ENCODE results near the gene PWWP2B.
A peak's percentile ranks its signal among the peaks of the same experiment; 100 is the strongest.

The PWWP2B gene

GRCh38 chr10:132449811-132450181 lies 52.8 kb downstream of the PWWP2B start:
- no peak for DNase-seq

- DNase-seq, result no peak
These were observed 53.4 kb downstream of the PWWP2B start for GRCh38 chr10:132450466-132450824.

GRCh38 chr10:132450825-132451505 lies 54.0 kb downstream of the PWWP2B start:
- no peak for DNase-seq

- DNase-seq, result no peak
These were observed 54.7 kb downstream of the PWWP2B start for GRCh38 chr10:132451506-132452215.

- DNase-seq, result no peak
These were observed 55.2 kb downstream of the PWWP2B start for GRCh38 chr10:132452216-132452650.

- DNase-seq, result peak; percentile 52
These were observed 55.9 kb downstream of the PWWP2B start for GRCh38 chr10:132452651-132453469.

GRCh38 chr10:132453470-132453861 lies 56.5 kb downstream of the PWWP2B start:
- DNase-seq, result no peak

GRCh38 chr10:132454296-132455198 lies 57.5 kb downstream of the PWWP2B start:
- no peak for DNase-seq

GRCh38 chr10:132455441-132455971 lies 58.5 kb downstream of the PWWP2B start:
- no peak for DNase-seq

- no peak for DNase-seq
These were observed 59.2 kb downstream of the PWWP2B start for GRCh38 chr10:132455986-132456847.

GRCh38 chr10:132456881-132457280 lies 59.9 kb downstream of the PWWP2B start:
- DNase-seq, result no peak

GRCh38 chr10:132457328-132458070 lies 60.5 kb downstream of the PWWP2B start:
- DNase-seq, result no peak

GRCh38 chr10:132458071-132458585 lies 61.1 kb downstream of the PWWP2B start:
- DNase-seq, result no peak

- DNase-seq, result peak; percentile 61
These were observed 61.7 kb downstream of the PWWP2B start for GRCh38 chr10:132458586-132459300.

- no peak for DNase-seq
These were observed 62.5 kb downstream of the PWWP2B start for GRCh38 chr10:132459301-132460003.

- DNase-seq, result no peak
These were observed 63.1 kb downstream of the PWWP2B start for GRCh38 chr10:132460071-132460470.

- DNase-seq, result no peak
These were observed 63.7 kb downstream of the PWWP2B start for GRCh38 chr10:132460691-132461090.

GRCh38 chr10:132461103-132461682 lies 64.2 kb downstream of the PWWP2B start:
- DNase-seq, result no peak

Data from MV-4-11 (cell line).